ENCODE results near the gene ETS1.

The ETS1 gene

GRCh38 chr11:128555606-128556005, 31.8 kb downstream of the ETS1 start:
- TF ChIP-seq SP1 (IDR thresholded peaks at IDR 0.05) (no peak), HDGF (IDR thresholded peaks at IDR 0.05; ENCODE audit: borderline replicate concordance) (no peak), TARDBP (IDR thresholded peaks at IDR 0.05) (no peak), FOXM1 (IDR thresholded peaks at IDR 0.05; ENCODE audit: borderline replicate concordance) (no peak), L3MBTL2 (conservative IDR thresholded peaks at IDR 0.05) (no peak), FOXA1 (IDR thresholded peaks at IDR 0.05) (no peak), SUZ12 (IDR thresholded peaks at IDR 0.05) (no peak)
- POLR2A ChIA-PET: no interaction called here
- no peak for DNase-seq (ENCODE audit: extremely low spot score)
- CTCF ChIA-PET: interaction anchor here (0.6 to 2.0 kb wide), 3 partner anchors 74 to 384 kb away, joined by 3 to 8 read pairs (median 5); no protein-coding TSS in a partner anchor

GRCh38 chr11:128553662-128554362, 33.5 kb downstream of the ETS1 start:
- ChIA-PET POLR2A (no interaction called here), CTCF (interaction anchor here (2.0 kb wide), 1 partner anchor 76 kb away, joined by 8 read pairs; no protein-coding TSS in a partner anchor)
- DNase-seq (ENCODE audit: extremely low spot score): no peak
- no peak for TF ChIP-seq L3MBTL2 (conservative IDR thresholded peaks at IDR 0.05)
- no peak for TF ChIP-seq LEF1 (IDR thresholded peaks at IDR 0.05; ENCODE audit: borderline replicate concordance)

- CTCF ChIA-PET: no interaction called here
- TF ChIP-seq LEF1 (IDR thresholded peaks at IDR 0.05; ENCODE audit: borderline replicate concordance) (no peak), PKNOX1 (IDR thresholded peaks at IDR 0.05) (no peak)
- no peak for DNase-seq (ENCODE audit: extremely low spot score)
Measured at GRCh38 chr11:128552783-128553661, 34.3 kb downstream of the ETS1 start.

GRCh38 chr11:128551611-128552335, 35.6 kb downstream of the ETS1 start:
- DNase-seq (ENCODE audit: extremely low spot score): no peak
- ChIA-PET POLR2A (no interaction called here), CTCF (no interaction called here)
- TF ChIP-seq FOXK2 (IDR thresholded peaks at IDR 0.05): no peak
- no peak for TF ChIP-seq FOXA1 (IDR thresholded peaks at IDR 0.05)
- TF ChIP-seq L3MBTL2 (conservative IDR thresholded peaks at IDR 0.05): no peak
- TF ChIP-seq ARNT (IDR thresholded peaks at IDR 0.05): no peak
- TF ChIP-seq ZNF384 (IDR thresholded peaks at IDR 0.05): no peak
- TF ChIP-seq HDGF (IDR thresholded peaks at IDR 0.05; ENCODE audit: borderline replicate concordance): no peak
- TF ChIP-seq BHLHE40 (IDR thresholded peaks at IDR 0.05; ENCODE audit: borderline replicate concordance): no peak
- no peak for TF ChIP-seq SUZ12 (IDR thresholded peaks at IDR 0.05)
- TF ChIP-seq NFRKB (IDR thresholded peaks at IDR 0.05): no peak
- no peak for TF ChIP-seq SP1 (IDR thresholded peaks at IDR 0.05)
- no peak for TF ChIP-seq FOXM1 (IDR thresholded peaks at IDR 0.05; ENCODE audit: borderline replicate concordance)
- TF ChIP-seq ELF4 (IDR thresholded peaks at IDR 0.05): no peak
- TF ChIP-seq PKNOX1 (IDR thresholded peaks at IDR 0.05): no peak
- no peak for TF ChIP-seq LEF1 (IDR thresholded peaks at IDR 0.05; ENCODE audit: borderline replicate concordance)
- TF ChIP-seq TARDBP (IDR thresholded peaks at IDR 0.05): no peak
- TF ChIP-seq CTBP1 (IDR thresholded peaks at IDR 0.05; ENCODE audit: borderline replicate concordance): no peak

More at GRCh38 chr11:128552783-128553661, 34.3 kb downstream of the ETS1 start:
- POLR2A ChIA-PET: no interaction called here

GRCh38 chr11:128551058-128551457, 36.3 kb downstream of the ETS1 start:
- ChIA-PET POLR2A (no interaction called here), CTCF (no interaction called here)
- TF ChIP-seq NFRKB (IDR thresholded peaks at IDR 0.05) (no peak), SUZ12 (IDR thresholded peaks at IDR 0.05) (no peak), CTBP1 (IDR thresholded peaks at IDR 0.05; ENCODE audit: borderline replicate concordance) (no peak), BHLHE40 (IDR thresholded peaks at IDR 0.05; ENCODE audit: borderline replicate concordance) (no peak), ZNF384 (IDR thresholded peaks at IDR 0.05) (no peak), LEF1 (IDR thresholded peaks at IDR 0.05; ENCODE audit: borderline replicate concordance) (no peak), ARNT (IDR thresholded peaks at IDR 0.05) (no peak)
- no peak for DNase-seq (ENCODE audit: extremely low spot score)

GRCh38 chr11:128550261-128550821, 37.0 kb downstream of the ETS1 start:
- ChIA-PET POLR2A (no interaction called here), CTCF (no interaction called here)
- TF ChIP-seq L3MBTL2 (conservative IDR thresholded peaks at IDR 0.05): no peak
- no peak for TF ChIP-seq SUZ12 (IDR thresholded peaks at IDR 0.05)
- TF ChIP-seq TARDBP (IDR thresholded peaks at IDR 0.05): no peak
- no peak for TF ChIP-seq FOXK2 (IDR thresholded peaks at IDR 0.05)
- no peak for TF ChIP-seq FOXA1 (IDR thresholded peaks at IDR 0.05)
- TF ChIP-seq HDGF (IDR thresholded peaks at IDR 0.05; ENCODE audit: borderline replicate concordance): no peak
- no peak for TF ChIP-seq NFRKB (IDR thresholded peaks at IDR 0.05)
- TF ChIP-seq FOXM1 (IDR thresholded peaks at IDR 0.05; ENCODE audit: borderline replicate concordance): no peak
- no peak for TF ChIP-seq BHLHE40 (IDR thresholded peaks at IDR 0.05; ENCODE audit: borderline replicate concordance)
- no peak for TF ChIP-seq LEF1 (IDR thresholded peaks at IDR 0.05; ENCODE audit: borderline replicate concordance)
- TF ChIP-seq PKNOX1 (IDR thresholded peaks at IDR 0.05): no peak
- no peak for TF ChIP-seq SP1 (IDR thresholded peaks at IDR 0.05)
- no peak for TF ChIP-seq ELF4 (IDR thresholded peaks at IDR 0.05)
- DNase-seq (ENCODE audit: extremely low spot score): no peak

Data from HEK293T (cell line).